ENCODE results near the gene KCNIP1. TPM values are rescaled to one million over a fixed set of nuclear protein-coding genes. Genes with fewer than 3 reads are reported as not detected.
A peak's percentile ranks its signal among the peaks of the same experiment; 100 is the strongest.

KCNIP1 gene
- polyA plus RNA-seq, 1 of the 3 experiments (the other 2 are of a cell fraction), result 1.3 TPM

DNA sequence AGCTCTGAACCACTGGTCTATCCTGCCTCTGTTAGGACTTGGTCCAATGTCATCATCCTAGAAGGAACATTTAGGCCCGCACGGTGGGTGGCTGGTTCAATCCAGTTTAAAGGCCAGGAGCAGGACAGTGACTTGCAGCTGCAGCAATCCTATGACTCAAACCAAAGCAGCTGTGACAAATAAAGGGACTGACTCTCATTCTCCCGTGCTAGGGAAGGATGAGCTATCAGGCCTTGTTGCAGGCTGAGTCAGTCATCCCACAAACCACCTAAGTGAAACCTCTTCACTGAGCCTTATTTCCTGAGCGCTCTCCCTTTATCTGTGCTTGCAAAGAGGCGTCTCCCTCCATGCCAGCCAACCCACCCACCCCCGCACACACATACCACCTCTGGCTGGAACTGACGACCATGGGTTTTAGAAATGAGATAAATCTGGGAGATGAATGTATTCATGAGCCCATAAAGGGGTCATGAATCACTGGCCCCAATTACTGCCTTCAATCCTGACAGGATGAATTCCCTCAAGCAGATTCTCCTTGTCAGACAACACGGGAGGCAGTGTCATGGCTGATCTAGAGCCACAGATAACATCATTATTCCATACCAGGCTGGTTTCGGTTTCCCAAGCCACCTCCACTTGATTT is 93.4 kb downstream of the KCNIP1 start (continued):
- no peak for TF ChIP-seq RAD21 (IDR thresholded peaks at IDR 0.05; ENCODE audit: low read length)
- TF ChIP-seq, protein P1, sequence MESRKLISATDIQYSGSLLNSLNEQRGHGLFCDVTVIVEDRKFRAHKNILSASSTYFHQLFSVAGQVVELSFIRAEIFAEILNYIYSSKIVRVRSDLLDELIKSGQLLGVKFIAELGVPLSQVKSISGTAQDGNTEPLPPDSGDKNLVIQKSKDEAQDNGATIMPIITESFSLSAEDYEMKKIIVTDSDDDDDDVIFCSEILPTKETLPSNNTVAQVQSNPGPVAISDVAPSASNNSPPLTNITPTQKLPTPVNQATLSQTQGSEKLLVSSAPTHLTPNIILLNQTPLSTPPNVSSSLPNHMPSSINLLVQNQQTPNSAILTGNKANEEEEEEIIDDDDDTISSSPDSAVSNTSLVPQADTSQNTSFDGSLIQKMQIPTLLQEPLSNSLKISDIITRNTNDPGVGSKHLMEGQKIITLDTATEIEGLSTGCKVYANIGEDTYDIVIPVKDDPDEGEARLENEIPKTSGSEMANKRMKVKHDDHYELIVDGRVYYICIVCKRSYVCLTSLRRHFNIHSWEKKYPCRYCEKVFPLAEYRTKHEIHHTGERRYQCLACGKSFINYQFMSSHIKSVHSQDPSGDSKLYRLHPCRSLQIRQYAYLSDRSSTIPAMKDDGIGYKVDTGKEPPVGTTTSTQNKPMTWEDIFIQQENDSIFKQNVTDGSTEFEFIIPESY (IDR thresholded peaks at IDR 0.05; ENCODE audit: borderline replicate concordance, low read depth), result 0 out of 2 replicates have a peak, but pooled peaks have one; percentile 26
- no peak; the same call in 1 of the 2 replicates for TF ChIP-seq NFIC (IDR thresholded peaks at IDR 0.05; ENCODE audit: borderline replicate concordance)
- TF ChIP-seq CTCF (IDR thresholded peaks at IDR 0.05), result no peak
- TF ChIP-seq, protein P2, sequence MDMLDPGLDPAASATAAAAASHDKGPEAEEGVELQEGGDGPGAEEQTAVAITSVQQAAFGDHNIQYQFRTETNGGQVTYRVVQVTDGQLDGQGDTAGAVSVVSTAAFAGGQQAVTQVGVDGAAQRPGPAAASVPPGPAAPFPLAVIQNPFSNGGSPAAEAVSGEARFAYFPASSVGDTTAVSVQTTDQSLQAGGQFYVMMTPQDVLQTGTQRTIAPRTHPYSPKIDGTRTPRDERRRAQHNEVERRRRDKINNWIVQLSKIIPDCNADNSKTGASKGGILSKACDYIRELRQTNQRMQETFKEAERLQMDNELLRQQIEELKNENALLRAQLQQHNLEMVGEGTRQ (IDR thresholded peaks at IDR 0.05; ENCODE audit: borderline replicate concordance, low read depth, low read length), result no peak

DNA sequence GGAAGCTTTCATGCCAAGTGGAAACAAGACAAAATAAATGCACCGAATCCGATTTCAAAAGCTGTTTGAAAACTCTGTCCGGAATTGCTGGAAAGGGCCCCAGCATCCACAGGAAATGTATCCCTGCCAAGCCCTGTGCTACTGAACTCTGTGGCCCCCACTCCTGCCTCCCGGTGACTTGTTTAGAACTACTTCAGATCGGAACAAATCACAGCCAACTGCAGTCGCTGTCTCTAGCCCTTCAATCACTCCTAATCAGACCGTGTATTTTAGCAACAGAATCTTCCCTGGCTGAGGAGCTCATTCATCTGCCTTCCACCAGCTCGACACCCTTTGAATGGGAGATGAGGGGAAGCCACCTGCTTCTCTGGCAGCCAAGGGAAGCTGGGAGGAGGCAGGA is 94.1 kb downstream of the KCNIP1 start:
- H3K9ac ChIP-seq, result no peak overlapping the region; the same call in 1 of the 2 replicates
- 6% methylated on average over 8 of the region's 8 CpGs for WGBS (ENCODE audit: low lambda C conversion rate)
- TF ChIP-seq SIN3A (IDR thresholded peaks at IDR 0.05; ENCODE audit: borderline replicate concordance, low read depth, low read length) (no peak), GABPA (IDR thresholded peaks at IDR 0.05; ENCODE audit: low read depth) (no peak), RFX5 (IDR thresholded peaks at IDR 0.05; ENCODE audit: low read length) (no peak), CHD2 (IDR thresholded peaks at IDR 0.05; ENCODE audit: low read length, partially characterized antibody) (no peak), FOXJ3 (CRISPR knock-in tag; IDR thresholded peaks at IDR 0.05) (no peak), RAD21 (IDR thresholded peaks at IDR 0.05; ENCODE audit: low read length) (no peak), SMC3 (IDR thresholded peaks at IDR 0.05; ENCODE audit: low read depth, low read length) (no peak), MAX (IDR thresholded peaks at IDR 0.05; ENCODE audit: low read depth) (no peak), TAF1 (IDR thresholded peaks at IDR 0.05; ENCODE audit: borderline replicate concordance, low read depth, low read length) (no peak), REST (IDR thresholded peaks at IDR 0.05; ENCODE audit: low read depth, low read length) (no peak), ELF1 (IDR thresholded peaks at IDR 0.05) (no peak), JUND (IDR thresholded peaks at IDR 0.05) (no peak)
- TF ChIP-seq, protein P1 (IDR thresholded peaks at IDR 0.05; ENCODE audit: borderline replicate concordance, low read depth), result no peak

More for the DNA sequence above, 94.1 kb downstream of the KCNIP1 start:
- POLR2A ChIA-PET, result interaction anchor here (1.6 kb wide), 1 partner anchor 15 kb away, joined by 4 read pairs; no protein-coding TSS in a partner anchor
- no peaks in the 10 kb centered on the region for H3K79me2 ChIP-seq (ENCODE audit: insufficient read depth)
- CTCF ChIA-PET, result interaction anchor here (0.8 to 27.0 kb wide), 9 partner anchors 15 to 372 kb away, joined by 3 to 614 read pairs (median 5); no protein-coding TSS in a partner anchor
- no peaks in the 10 kb centered on the region for H3K36me3 ChIP-seq (replicated peaks in 1 of 2; ENCODE audit: control insufficient read depth in 1 of 2, insufficient read depth in 2 of 2, low read length in 1 of 2)
- no peaks in the 10 kb centered on the region for H3K9me2 ChIP-seq
- H2AFZ ChIP-seq (ENCODE audit: low read depth), result peak overlapping the region; percentile 74; the same call in 1 of the 2 replicates
- H3K27me3 ChIP-seq (ENCODE audit: insufficient read depth), result no peaks in the 10 kb centered on the region
- H4K20me1 ChIP-seq (ENCODE audit: insufficient read depth), result no peaks in the 10 kb centered on the region
- DNase-seq, result no peak
- H3K4me3 ChIP-seq (ENCODE audit: low read depth in 2 of 2, low read length in 1 of 2), result peak overlapping the region in 1 of 2 experiments; percentile 34; a peak in 2 of 4 replicates
- H3K27ac ChIP-seq (ENCODE audit: low read depth in 2 of 2, low read length in 1 of 2), result peak overlapping the region; percentile 71 to 86
- H3F3A ChIP-seq (replicated peaks; ENCODE audit: insufficient read depth), result peaks cover 6% of the 10 kb centered on the region
- peaks cover 14 to 37% of the 10 kb centered on the region in 2 experiments; a peak in 3 of 4 replicates for H3K4me1 ChIP-seq (ENCODE audit: control insufficient read depth in 1 of 2, insufficient read depth in 2 of 2, low read depth in 1 of 2, low read length in 1 of 2)
- H3K4me2 ChIP-seq, result peak overlapping the region; percentile 90
- no peaks in the 10 kb centered on the region for H3K9me3 ChIP-seq

Measured in SK-N-SH (cell line).